Stimulated activated CD4-positive, alpha-beta T cell treated with anti-CD3 and anti-CD28 coated beads, Interleukin-2, amount 100 ng/mL, for 4 hours (primary cell): Measurements from ENCODE around the gene GAB2.

Experiments used
- DNase-seq: peaks from one replicate; pipeline ENCODE4 v3.0.0-alpha.2; 2020; ENCODE audit warnings: low read depth

Gene GAB2

DNA sequence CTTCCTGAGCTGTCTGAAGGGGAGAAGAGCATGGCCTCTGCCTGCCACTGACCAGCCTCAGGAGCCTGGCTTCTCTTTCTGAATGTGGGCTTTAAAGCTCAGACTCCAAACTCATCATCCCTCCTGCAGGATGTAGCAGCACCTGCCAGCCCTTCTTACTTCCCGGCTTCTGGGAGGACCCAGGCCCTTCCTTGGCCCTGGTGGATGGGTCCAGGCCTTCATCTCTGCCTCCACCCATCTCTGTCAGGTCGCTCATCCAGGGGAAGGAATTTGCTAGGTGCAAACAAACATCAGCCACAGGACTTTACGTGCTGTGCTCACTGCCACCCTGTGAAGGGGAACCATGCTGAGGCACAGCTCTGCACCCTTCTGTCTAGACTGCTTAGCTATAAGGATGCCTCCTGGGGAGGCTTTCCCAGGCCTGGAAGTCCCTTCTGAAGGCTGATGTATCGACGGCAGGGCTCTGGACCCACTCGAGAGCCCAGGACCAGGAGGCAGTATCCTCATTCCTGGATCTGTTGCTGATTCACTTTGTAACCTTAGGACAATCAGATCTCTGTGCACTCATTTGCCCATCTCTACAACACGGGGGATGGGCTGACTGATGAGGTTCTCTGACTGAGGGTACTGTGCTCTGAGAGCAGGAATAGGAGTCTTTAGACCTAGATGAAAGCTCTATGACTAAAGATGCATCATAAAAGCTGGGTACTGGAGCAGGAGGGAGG, 198.0 kb downstream of the GAB2 start:
- no peak for DNase-seq

DNA sequence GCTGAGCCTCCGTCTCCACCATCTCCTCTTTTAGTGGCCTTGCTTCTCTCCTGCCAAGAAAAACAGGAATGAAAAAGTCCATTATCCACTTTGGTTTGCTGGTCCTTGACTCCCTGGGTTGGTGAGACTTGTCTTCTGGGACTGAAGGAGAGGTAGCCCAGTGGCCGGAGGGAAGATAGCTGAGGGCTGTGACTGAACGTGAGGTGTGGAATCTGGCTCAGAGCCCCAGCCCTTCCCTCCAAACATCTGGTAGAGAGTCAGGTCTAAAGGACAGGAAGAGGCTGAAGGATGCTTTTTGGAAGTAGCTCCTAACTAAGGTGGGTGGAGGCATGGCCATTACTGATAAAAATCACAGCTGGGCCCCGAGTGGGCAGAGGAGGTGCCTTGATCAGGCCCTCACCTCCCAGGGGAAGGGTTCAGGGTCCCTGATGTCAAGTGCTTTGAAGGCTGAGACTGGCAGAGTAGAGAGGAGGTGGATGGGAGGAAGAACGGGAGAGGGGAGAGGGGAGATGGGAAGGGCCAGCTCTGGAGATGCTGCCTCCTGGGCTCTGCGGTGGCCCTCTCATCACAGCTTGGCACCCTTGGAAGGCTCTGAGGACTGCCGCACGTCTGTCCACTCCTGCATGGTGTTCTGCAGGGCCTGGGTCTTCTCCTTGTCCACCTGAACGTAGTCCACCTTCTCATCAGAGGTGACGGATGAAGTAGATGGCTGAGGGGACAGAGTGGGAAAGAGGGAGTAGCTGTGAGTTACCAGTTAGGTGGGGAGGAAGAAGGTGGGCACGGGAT, 198.7 kb downstream of the GAB2 start:
- no peak for DNase-seq

DNA sequence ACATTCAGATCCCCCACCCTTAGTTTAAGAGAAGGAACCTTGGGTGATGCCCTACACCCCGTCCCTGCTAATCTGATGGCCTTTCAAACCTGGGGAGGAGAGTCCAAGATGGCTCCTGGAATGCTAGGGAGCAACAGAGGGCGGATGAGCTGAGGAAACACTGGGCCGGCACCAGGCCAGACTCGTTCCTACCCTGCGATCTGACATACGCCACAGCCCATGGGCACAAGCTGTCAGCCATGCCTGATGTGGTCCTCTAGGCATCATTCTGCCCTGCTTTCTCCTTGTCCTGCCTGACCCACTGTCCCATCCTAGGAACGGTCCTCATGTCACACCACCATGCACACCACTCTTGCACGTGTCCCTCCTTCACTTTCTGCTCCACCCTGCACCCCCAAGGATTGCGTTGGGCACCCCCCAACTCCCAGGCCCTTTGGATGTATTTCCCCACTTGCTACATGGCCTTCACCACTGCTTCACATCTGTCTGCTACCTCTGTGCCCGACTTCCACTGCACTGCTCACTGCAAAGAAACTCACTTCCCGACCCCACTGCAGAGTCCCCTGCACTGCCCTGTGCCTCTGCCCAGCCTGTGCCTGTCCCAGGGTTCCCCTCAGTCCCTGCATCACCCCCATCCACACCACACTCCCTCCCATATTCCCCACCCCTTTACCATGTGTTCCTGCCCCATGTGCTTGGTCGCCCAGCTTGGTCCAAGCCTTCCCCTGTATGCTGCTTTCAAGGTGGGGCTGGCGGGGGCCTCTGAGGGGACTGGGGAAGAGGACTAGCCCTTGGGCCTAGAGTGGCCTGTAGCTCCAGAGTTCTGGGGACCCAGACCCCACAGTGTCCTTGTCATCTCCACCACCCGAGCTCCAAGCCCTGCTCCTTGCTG, 199.7 kb downstream of the GAB2 start:
- DNase-seq = no peak

DNA sequence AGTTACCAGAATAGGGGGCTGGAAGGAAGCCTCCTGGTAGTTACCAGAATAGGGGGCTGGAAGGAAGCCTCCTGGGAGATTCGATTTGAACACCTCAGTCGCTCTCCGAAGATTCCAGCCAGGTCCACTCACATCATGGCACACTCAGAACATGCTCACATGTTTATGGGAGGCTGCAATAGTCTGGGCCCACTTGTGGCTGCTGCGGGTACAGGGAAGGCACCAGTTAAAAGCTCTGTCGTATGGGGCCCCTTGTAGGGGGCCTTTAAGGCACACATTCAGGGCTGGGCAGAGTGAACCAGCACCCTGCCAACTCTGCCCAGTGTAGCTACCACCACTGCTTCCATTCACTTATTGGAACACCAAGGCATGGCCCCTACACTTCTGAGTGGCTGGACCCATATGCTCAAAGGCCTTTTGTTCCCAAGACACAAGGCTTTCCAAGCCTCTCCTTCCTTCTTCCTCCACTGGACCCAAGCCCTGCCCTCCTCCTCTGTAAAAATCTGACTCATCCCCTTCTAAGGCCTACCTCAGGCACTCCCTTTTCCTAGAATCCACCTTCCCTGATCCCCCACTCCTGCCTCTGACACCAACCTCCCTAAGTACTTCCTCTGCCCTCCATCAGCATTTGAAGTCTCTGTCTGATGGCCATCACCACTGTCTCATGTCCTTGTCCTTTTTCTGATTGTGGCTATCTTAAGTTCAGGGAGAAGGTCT, 200.9 kb downstream of the GAB2 start:
- no peak for DNase-seq

DNA sequence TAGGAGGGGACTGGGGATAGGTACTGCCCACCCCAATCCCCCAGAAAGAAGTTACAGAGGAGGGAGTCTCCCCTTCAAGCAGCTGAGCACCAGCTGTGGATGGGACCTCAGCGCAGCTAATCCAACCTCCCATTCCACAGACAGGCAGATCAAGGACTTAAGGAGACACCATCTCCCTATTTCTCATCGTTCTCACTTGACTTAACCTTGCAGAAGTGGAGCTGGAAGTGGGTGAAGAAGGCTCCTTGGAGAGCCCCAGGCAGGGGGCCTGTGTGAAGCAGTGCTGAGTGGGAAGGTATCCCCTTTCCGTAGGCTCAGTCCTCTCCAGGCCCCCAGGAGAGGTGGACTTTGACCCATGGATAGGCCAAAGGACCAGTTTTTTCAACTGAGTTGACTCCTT, 201.6 kb downstream of the GAB2 start:
- DNase-seq = no peak

DNA sequence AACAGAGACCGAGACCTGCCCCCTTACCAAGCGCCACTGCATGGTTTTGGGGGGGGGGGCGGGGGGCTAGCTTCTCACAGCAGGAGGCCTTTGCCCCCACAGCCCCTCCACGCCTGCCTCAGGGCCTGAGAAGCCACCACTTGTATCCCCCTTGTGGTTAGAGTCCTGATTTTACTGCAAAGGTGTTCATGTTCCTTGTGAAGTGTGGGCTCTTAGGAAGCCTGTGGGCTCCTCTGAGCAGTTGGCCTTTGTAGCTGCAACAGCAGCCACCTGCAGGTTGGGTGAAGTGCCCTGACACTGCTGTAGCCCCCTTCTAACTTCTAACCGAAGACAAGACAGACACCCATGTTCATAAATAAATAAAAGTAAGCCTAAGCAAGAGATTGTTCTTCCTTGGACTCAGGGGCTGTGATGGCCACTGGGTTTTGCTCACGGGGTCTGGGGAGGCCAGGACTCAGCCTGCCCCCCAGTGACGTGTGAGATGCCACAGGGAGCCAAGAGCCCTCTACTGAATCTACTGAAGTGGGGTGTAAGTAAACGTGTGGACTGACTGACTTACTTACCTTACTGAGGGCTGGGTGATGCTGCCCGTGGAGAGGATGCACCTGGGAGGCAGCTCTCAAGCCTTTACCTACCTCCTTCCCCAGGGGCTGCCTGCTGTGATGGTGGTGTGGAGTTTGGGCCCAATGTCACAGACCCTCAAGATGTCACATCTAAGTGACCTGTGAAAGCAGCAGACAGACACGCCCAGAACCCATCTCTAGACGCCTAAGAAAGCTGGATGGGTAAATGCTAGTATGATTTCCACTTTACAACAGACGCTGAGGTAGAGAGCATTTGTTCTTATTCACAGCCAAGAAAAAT, 203.1 kb downstream of the GAB2 start:
- DNase-seq = no peak

DNA sequence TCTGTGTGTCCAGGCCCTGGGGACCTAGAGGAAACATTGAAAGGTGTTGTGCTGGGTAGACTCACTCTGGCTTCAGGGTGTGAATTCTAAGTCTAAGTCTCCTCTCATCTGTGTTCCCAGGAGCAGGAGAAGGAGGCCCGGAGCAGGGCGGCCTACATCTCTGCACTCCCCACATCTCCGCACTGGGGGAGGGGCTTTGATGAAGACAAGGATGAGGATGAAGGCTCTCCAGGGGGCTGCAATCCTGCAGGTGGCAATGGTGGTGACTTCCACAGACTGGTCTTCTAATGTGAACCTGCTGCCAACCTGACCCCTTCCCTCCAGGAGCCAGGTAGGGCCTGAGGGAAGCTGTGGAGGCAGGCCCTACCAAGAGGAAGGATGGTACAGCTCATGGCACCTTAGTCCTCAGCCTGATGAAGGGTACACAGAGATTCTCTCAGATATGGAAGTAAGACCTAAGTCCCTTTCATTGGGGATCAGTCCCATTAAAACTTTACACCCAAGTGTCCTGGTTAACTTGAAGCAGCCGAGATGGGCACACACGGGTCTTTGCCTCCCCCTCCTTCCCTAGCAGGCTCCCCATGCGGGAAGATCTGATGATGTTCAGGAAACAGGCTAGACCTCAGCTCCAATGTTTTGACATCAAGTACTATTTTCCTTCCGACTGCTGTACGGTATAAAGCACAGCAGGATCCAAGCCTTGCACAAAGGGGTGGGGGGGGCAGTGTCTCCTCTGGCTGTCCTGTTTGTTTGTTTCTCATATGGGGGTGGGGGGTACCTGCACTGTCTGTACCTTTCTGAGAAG, 203.9 kb downstream of the GAB2 start:
- no peak for DNase-seq

DNA sequence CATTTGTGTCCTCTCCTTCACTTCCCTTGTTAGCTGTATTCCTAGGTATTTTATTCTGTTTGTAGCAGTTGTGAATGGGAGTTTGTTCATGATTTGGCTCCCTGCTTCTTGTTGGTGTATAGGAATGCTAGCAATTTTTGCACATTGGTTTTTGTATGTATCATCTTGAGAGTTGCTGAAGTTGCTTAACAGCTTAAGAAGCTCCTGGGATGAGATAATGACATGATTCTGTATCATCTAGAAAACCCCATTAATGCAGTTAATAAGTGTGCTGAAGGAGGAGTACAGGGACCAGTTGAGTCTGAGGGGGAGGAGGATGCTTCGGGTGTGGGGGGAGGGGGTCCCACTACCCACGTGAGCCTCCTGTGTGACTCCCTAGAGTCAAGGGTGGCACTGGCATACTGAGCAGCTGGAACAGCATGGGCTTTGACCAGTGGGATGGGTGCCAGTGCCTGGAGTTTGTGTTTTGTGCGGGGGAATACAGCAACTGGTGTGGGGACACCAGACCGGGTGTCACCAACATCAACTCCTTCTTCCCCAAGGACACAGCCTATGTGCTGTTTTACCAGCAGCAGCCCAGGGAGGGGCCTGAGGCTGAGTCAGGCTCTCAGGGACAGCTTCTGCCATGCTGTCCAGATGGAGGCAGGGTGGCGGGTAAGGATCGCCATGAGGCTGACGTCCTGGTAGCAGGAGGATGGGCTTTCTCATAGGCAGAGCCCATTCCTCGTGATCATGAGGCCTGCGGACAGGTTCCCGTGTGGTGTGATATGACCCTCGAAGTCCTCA, 204.8 kb downstream of the GAB2 start:
- DNase-seq = no peak

DNA sequence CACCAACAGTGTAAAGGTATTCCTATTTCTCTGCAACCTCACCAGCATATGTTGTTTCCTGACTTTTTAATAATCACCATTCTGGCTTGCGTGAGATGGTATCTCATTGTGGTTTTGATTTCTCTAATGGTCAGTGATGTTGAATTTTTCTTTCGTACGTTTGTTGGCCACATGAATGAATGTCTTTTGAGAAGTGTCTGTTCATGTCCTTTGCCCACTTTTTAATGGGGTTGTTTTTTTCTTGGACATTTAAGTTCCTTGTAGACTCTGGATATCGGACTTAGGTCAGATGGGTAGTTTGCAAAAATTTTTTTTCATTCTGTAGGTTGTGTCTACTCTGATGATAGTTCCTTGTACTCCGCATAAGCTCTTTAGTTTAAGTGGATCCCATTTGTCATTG, 206.1 kb downstream of the GAB2 start:
- no peak for DNase-seq

DNA sequence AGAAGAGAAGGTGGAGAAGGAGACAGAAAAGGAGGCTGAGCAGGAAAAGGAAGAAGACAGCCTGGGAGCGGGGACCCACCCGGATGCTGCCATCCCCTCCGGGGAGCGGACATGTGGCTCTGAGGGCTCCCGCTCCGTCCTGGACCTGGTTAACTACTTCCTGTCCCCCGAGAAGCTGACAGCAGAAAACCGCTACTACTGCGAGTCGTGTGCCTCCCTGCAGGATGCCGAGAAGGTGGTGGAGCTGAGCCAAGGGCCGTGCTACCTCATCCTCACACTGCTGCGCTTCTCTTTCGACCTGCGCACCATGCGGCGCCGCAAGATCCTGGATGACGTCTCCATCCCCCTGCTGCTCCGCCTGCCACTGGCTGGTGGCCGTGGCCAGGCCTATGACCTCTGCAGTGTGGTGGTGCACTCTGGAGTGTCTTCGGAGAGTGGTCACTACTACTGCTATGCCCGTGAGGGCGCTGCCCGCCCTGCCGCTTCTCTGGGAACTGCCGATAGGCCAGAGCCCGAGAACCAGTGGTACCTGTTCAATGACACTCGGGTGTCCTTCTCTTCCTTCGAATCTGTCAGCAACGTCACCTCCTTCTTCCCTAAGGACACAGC, 207.5 kb downstream of the GAB2 start:
- no peak for DNase-seq

DNA sequence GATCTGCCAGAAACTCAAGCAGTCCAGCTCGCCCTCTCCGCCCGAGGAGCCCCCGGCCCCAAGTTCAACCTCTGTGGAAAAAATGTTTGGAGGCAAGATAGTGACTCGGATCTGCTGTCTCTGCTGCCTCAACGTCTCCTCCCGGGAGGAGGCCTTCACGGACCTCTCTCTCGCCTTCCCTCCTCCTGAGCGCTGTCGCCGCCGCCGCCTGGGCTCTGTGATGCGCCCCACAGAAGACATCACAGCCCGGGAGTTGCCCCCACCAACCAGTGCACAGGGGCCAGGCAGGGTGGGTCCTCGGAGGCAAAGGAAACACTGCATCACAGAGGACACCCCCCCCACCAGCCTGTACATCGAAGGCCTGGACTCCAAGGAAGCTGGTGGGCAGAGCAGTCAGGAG, 208.1 kb downstream of the GAB2 start:
- no peak for DNase-seq

DNA sequence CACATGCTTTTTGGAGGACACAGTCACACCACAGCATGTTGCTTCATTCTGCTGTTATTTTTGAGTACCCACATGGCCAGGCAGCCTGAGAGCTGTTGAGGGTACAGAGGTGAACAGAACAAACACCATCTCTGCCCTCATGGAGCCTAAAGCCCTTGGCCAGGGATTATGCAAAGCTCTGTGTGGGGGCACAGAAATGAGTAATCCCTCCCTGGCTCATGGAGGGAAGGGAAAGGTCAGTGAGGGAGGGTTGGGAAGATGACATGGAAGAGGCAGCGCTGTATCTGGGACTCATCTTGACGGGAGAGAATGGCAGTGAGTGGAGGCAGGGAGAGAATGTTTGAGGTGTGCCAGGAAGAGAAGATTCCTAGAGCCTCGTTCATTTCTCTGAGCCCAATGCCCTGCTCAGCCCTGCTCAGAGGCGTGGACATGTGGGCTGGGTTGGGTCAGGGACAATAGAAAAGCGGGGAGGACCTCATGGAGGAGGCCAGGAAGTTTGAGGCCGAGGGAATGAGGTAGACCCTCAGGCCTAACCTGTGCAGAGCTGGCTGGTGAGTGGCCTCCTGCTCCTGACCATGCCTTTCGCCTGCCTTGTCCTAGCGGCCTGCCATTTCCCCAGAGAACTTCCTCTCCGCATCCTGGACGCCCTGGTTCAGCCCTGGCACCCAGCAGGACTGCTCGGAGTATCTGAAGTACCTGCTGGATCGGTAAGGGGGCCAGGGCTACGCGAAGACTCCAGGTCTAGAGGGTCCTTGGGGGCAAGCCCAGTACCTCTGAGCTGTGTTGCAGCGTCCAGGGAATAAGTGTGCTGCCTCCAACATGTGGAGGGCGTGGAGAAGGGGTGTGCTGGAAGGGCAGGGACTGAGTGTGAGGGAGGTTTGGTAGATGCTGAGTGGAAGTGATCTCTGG, 209.1 kb downstream of the GAB2 start:
- no peak for DNase-seq

DNA sequence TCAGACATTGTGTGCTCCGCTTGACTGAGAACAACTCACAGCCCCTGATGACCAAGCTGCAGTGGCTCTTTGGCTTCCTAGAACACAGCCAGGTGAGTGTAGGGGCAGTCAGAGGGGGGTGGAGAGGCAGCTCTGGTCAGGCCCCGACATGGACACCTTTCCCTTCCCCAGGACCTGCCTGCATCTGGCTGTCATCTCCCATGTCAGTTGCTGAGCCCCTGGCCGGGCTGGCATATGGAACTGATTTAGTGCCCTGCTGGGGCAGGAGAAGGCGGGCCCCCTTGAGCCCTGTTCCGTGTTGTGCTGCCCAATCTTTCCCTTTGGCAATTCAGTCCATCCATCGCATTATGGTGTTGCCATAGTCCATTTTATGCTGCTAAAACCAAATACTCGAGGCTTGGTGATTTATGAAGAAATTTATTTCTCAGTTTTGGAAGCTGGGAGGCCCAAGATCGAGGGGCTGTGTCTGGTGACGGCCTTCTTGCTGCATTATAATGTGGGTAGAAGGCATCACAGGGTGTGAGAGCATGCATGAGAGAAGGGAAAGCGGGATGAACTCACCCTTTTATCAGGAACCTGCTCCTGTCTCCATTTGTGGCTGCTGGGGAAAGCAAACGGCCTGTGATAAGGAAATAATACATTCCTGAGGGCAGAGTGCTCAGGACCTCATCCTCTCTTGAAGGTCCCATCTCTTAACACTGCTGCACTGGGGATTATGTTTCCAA, 209.9 kb downstream of the GAB2 start:
- no peak for DNase-seq

DNA sequence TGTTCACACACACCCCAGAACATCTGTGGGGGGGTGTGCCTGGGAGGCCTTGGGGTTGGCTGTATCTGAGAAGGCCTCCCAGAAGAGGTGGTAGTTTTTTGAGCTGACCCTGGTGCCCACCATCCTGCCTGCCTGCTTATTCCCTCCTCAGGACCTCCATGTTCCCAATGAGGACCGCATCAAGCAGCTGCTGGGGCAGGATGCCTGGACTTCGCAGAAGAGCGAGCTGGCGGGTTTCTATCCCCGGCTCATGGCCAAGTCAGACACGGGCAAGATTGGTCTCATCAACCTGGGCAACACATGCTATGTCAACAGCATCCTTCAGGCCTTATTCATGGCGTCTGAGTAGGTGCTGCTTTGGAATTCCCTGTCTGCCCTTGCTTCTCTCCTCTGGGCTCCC, 211.9 kb downstream of the GAB2 start:
- no peak for DNase-seq

DNA sequence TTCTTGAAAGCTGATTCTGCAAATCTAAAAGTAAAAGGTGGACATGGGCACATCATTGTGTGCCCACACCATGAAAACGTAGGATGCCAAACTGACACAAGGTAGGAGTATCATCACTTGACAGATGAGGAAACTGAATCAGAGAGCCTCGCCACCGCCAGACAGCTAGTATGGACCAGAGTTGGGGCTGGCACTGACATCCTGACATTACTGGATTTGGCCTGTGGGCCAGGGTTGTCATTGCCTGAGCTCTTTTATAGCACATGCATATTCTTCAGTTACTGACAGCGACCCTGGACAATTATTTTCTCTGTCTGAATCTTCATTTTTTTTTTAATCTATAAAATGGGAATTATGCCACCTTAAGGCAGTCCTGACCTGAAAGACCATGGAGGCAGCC, 212.4 kb downstream of the GAB2 start:
- DNase-seq = no peak

DNA sequence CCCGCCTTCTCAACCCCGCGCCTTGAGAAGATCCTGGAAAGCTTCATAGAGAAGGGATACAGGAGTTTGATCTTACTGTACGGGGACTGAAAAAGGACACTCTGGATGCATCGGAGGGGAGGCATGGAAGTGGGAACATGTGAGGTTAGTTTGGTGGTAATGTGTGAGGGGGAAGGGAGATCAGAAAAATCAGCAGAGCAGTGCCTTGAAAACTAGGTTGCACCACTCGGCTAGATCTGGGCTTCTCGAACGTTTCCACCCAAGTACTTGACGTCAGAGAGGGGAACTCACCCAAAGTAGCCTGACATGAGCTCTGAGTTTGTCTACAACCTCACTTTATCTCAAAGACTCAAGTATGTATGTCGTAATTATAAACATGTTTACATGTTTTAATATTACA, 214.4 kb downstream of the GAB2 start:
- peak; percentile 32 for DNase-seq

DNA sequence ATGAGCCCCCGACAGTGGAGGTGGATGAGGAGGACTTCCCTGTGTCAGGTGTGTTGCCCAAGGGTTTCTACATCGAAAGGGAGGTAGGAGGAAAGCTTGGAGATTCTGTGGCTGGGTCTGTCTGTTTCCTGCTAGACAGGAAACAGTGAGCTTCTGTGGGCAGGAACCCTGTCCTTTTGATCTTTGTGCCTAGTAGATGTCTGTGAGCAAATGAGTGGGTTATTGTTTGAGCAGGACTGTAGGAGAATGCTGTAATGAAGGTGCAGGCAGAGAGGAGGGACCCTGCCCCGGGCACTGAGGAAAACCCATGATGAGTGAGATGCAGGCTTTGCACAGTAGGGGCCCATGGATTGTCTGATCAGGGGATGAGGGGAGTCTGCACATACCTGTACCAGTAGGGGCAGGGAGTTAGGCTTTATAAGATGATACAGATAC, 214.9 kb downstream of the GAB2 start:
- DNase-seq = peak; percentile 46
